ENCODE results near the gene CEP68.

The CEP68 gene

GRCh38 chr2:65085148-65085547 is 28.9 kb downstream of the CEP68 start:
- Histone ChIP-seq H3K36me3 (ENCODE audit: control insufficient read depth, insufficient read depth, low read length) (peaks cover 11% of the 10 kb centered on the region), H3K27ac (ENCODE audit: low read length) (no peak overlapping the region), H3K4me1 (ENCODE audit: control insufficient read depth, insufficient read depth, low read length) (no peaks in the 10 kb centered on the region), H3K27me3 (ENCODE audit: control insufficient read depth, insufficient read depth, low read length) (no peaks in the 10 kb centered on the region), H3K4me3 (ENCODE audit: low read length) (no peak overlapping the region), H3K9me3 (ENCODE audit: control insufficient read depth, insufficient read depth, low read length) (no peaks in the 10 kb centered on the region)
- no CpG with 5 or more reads among the region's 3 CpGs for WGBS (ENCODE audit: insufficient coverage, insufficient read length)
- DNase-seq (ENCODE audit: low read depth, low spot score): no peak

- Histone ChIP-seq H3K4me3 (ENCODE audit: low read length) (no peak overlapping the region), H3K27me3 (ENCODE audit: control insufficient read depth, insufficient read depth, low read length) (no peaks in the 10 kb centered on the region), H3K4me1 (ENCODE audit: control insufficient read depth, insufficient read depth, low read length) (no peaks in the 10 kb centered on the region), H3K27ac (ENCODE audit: low read length) (no peak overlapping the region), H3K9me3 (ENCODE audit: control insufficient read depth, insufficient read depth, low read length) (no peaks in the 10 kb centered on the region), H3K36me3 (ENCODE audit: control insufficient read depth, insufficient read depth, low read length) (no peaks in the 10 kb centered on the region; the same call in 1 of the 2 replicates)
- DNase-seq (ENCODE audit: low read depth, low spot score): no peak
- WGBS (ENCODE audit: insufficient coverage, insufficient read length): no CpG with 5 or more reads among the region's 4 CpGs
These were observed 36.6 kb downstream of the CEP68 start for GRCh38 chr2:65092791-65093190.

GRCh38 chr2:65093211-65093610 is 37.0 kb downstream of the CEP68 start:
- no peak for DNase-seq (ENCODE audit: low read depth, low spot score)
- no peaks in the 10 kb centered on the region for H3K9me3 ChIP-seq (ENCODE audit: control insufficient read depth, insufficient read depth, low read length)
- H3K27ac ChIP-seq (ENCODE audit: low read length): no peak overlapping the region
- H3K4me3 ChIP-seq (ENCODE audit: low read length): no peak overlapping the region
- no peaks in the 10 kb centered on the region for H3K27me3 ChIP-seq (ENCODE audit: control insufficient read depth, insufficient read depth, low read length)
- no peaks in the 10 kb centered on the region for H3K4me1 ChIP-seq (ENCODE audit: control insufficient read depth, insufficient read depth, low read length)
- no peaks in the 10 kb centered on the region; the same call in 1 of the 2 replicates for H3K36me3 ChIP-seq (ENCODE audit: control insufficient read depth, insufficient read depth, low read length)

GRCh38 chr2:65096948-65097347 is 40.7 kb downstream of the CEP68 start:
- Histone ChIP-seq H3K4me1 (ENCODE audit: control insufficient read depth, insufficient read depth, low read length) (no peaks in the 10 kb centered on the region), H3K27me3 (ENCODE audit: control insufficient read depth, insufficient read depth, low read length) (no peaks in the 10 kb centered on the region)

GRCh38 chr2:65097844-65098243 is 41.6 kb downstream of the CEP68 start:
- H3K27me3 ChIP-seq (ENCODE audit: control insufficient read depth, insufficient read depth, low read length): no peaks in the 10 kb centered on the region
- no peak overlapping the region for H3K27ac ChIP-seq (ENCODE audit: low read length)
- WGBS (ENCODE audit: insufficient coverage, insufficient read length): 100% methylated on average over 1 of the region's 1 CpG
- no peaks in the 10 kb centered on the region for H3K9me3 ChIP-seq (ENCODE audit: control insufficient read depth, insufficient read depth, low read length)
- no peak overlapping the region for H3K4me3 ChIP-seq (ENCODE audit: low read length)
- DNase-seq (ENCODE audit: low read depth, low spot score): no peak
- no peaks in the 10 kb centered on the region for H3K4me1 ChIP-seq (ENCODE audit: control insufficient read depth, insufficient read depth, low read length)
- peaks cover under 1% of the 10 kb centered on the region; the same call in 1 of the 2 replicates for H3K36me3 ChIP-seq (ENCODE audit: control insufficient read depth, insufficient read depth, low read length)

More at GRCh38 chr2:65096948-65097347, 40.7 kb downstream of the CEP68 start:
- Histone ChIP-seq H3K9me3 (ENCODE audit: control insufficient read depth, insufficient read depth, low read length) (no peaks in the 10 kb centered on the region), H3K36me3 (ENCODE audit: control insufficient read depth, insufficient read depth, low read length) (no peaks in the 10 kb centered on the region; the same call in 1 of the 2 replicates), H3K4me3 (ENCODE audit: low read length) (no peak overlapping the region), H3K27ac (ENCODE audit: low read length) (no peak overlapping the region)
- no peak for DNase-seq (ENCODE audit: low read depth, low spot score)
- WGBS (ENCODE audit: insufficient coverage, insufficient read length): no CpG with 5 or more reads among the region's 1 CpG

- H3K4me1 ChIP-seq (ENCODE audit: control insufficient read depth, insufficient read depth, low read length): no peaks in the 10 kb centered on the region
- H3K27ac ChIP-seq (ENCODE audit: low read length): no peak overlapping the region
- H3K4me3 ChIP-seq (ENCODE audit: low read length): no peak overlapping the region
- peaks cover 3% of the 10 kb centered on the region; the same call in 1 of the 2 replicates for H3K36me3 ChIP-seq (ENCODE audit: control insufficient read depth, insufficient read depth, low read length)
- no CpG with 5 or more reads among the region's 5 CpGs for WGBS (ENCODE audit: insufficient coverage, insufficient read length)
- H3K9me3 ChIP-seq (ENCODE audit: control insufficient read depth, insufficient read depth, low read length): no peaks in the 10 kb centered on the region
- no peaks in the 10 kb centered on the region for H3K27me3 ChIP-seq (ENCODE audit: control insufficient read depth, insufficient read depth, low read length)
- DNase-seq (ENCODE audit: low read depth, low spot score): no peak
These were observed 42.5 kb downstream of the CEP68 start for GRCh38 chr2:65098741-65099140.

- H3K27ac ChIP-seq (ENCODE audit: low read length): no peak overlapping the region
- no peak overlapping the region for H3K4me3 ChIP-seq (ENCODE audit: low read length)
- H3K9me3 ChIP-seq (ENCODE audit: control insufficient read depth, insufficient read depth, low read length): no peaks in the 10 kb centered on the region
- WGBS (ENCODE audit: insufficient coverage, insufficient read length): no CpG with 5 or more reads among the region's 3 CpGs
- H3K4me1 ChIP-seq (ENCODE audit: control insufficient read depth, insufficient read depth, low read length): no peaks in the 10 kb centered on the region
- peaks cover 3% of the 10 kb centered on the region; the same call in 1 of the 2 replicates for H3K36me3 ChIP-seq (ENCODE audit: control insufficient read depth, insufficient read depth, low read length)
- no peaks in the 10 kb centered on the region for H3K27me3 ChIP-seq (ENCODE audit: control insufficient read depth, insufficient read depth, low read length)
- no peak for DNase-seq (ENCODE audit: low read depth, low spot score)
These were observed 44.9 kb downstream of the CEP68 start for GRCh38 chr2:65101071-65101470.

- Histone ChIP-seq H3K27ac (ENCODE audit: low read length) (no peak overlapping the region), H3K36me3 (ENCODE audit: control insufficient read depth, insufficient read depth, low read length) (peaks cover 3% of the 10 kb centered on the region; the same call in 1 of the 2 replicates), H3K9me3 (ENCODE audit: control insufficient read depth, insufficient read depth, low read length) (no peaks in the 10 kb centered on the region), H3K4me1 (ENCODE audit: control insufficient read depth, insufficient read depth, low read length) (no peaks in the 10 kb centered on the region), H3K4me3 (ENCODE audit: low read length) (no peak overlapping the region), H3K27me3 (ENCODE audit: control insufficient read depth, insufficient read depth, low read length) (no peaks in the 10 kb centered on the region)
- no CpG with 5 or more reads among the region's 6 CpGs for WGBS (ENCODE audit: insufficient coverage, insufficient read length)
- DNase-seq (ENCODE audit: low read depth, low spot score): no peak
These were observed 46.9 kb downstream of the CEP68 start for GRCh38 chr2:65103013-65103715.

- H3K27ac ChIP-seq (ENCODE audit: low read length): no peak overlapping the region
- no CpG with 5 or more reads among the region's 5 CpGs for WGBS (ENCODE audit: insufficient coverage, insufficient read length)
- no peak for DNase-seq (ENCODE audit: low read depth, low spot score)
- H3K4me3 ChIP-seq (ENCODE audit: low read length): no peak overlapping the region
- no peaks in the 10 kb centered on the region for H3K4me1 ChIP-seq (ENCODE audit: control insufficient read depth, insufficient read depth, low read length)
- H3K27me3 ChIP-seq (ENCODE audit: control insufficient read depth, insufficient read depth, low read length): no peaks in the 10 kb centered on the region
- H3K9me3 ChIP-seq (ENCODE audit: control insufficient read depth, insufficient read depth, low read length): no peaks in the 10 kb centered on the region
- peaks cover 3% of the 10 kb centered on the region; the same call in 1 of the 2 replicates for H3K36me3 ChIP-seq (ENCODE audit: control insufficient read depth, insufficient read depth, low read length)
These were observed 51.3 kb downstream of the CEP68 start for GRCh38 chr2:65107530-65107929.

GRCh38 chr2:65108780-65109179 is 52.6 kb downstream of the CEP68 start:
- Histone ChIP-seq H3K4me1 (ENCODE audit: control insufficient read depth, insufficient read depth, low read length) (no peaks in the 10 kb centered on the region), H3K9me3 (ENCODE audit: control insufficient read depth, insufficient read depth, low read length) (no peaks in the 10 kb centered on the region), H3K36me3 (ENCODE audit: control insufficient read depth, insufficient read depth, low read length) (no peaks in the 10 kb centered on the region), H3K27me3 (ENCODE audit: control insufficient read depth, insufficient read depth, low read length) (no peaks in the 10 kb centered on the region), H3K4me3 (ENCODE audit: low read length) (no peak overlapping the region), H3K27ac (ENCODE audit: low read length) (no peak overlapping the region)
- no peak for DNase-seq (ENCODE audit: low read depth, low spot score)
- WGBS (ENCODE audit: insufficient coverage, insufficient read length): no CpG with 5 or more reads among the region's 6 CpGs

- Histone ChIP-seq H3K27me3 (ENCODE audit: control insufficient read depth, insufficient read depth, low read length) (no peaks in the 10 kb centered on the region), H3K27ac (ENCODE audit: low read length) (no peak overlapping the region), H3K36me3 (ENCODE audit: control insufficient read depth, insufficient read depth, low read length) (no peaks in the 10 kb centered on the region), H3K4me1 (ENCODE audit: control insufficient read depth, insufficient read depth, low read length) (no peaks in the 10 kb centered on the region), H3K4me3 (ENCODE audit: low read length) (no peak overlapping the region), H3K9me3 (ENCODE audit: control insufficient read depth, insufficient read depth, low read length) (no peaks in the 10 kb centered on the region)
- no peak for DNase-seq (ENCODE audit: low read depth, low spot score)
- no CpG with 5 or more reads among the region's 3 CpGs for WGBS (ENCODE audit: insufficient coverage, insufficient read length)
These were observed 56.4 kb downstream of the CEP68 start for GRCh38 chr2:65112633-65113032.
